K562 (cell line): Measurements from ENCODE around the gene FYTTD1. TPM values are rescaled to one million over a fixed set of nuclear protein-coding genes. Genes with fewer than 3 reads are reported as not detected.

Experiments used
- BHLHE40 ChIP-seq: IDR thresholded peaks from 2 replicates; pipeline ENCODE4 v1.6.1; 2011; ENCODE audit warnings: low read length, improper control_type of control experiment
- BRD4 ChIP-seq: fragments of 200-600 bp; sonication (generic); IDR thresholded peaks from 2 replicates; pipeline ENCODE4 v1.6.1; 2017; ENCODE audit warnings: inconsistent platforms
- CBX3 ChIP-seq, 2 experiments: IDR thresholded peaks; 1 replicate in 1 of 2; 2 replicates in 1 of 2; pipeline ENCODE4 v1.6.1; 2012; ENCODE audit warnings: inconsistent platforms in 2 of 2, low read length in 2 of 2, borderline replicate concordance in 1 of 2, control low read depth in 1 of 2
- CHD1 ChIP-seq: fragments of 200-600 bp; sonication (generic); IDR thresholded peaks from one replicate; pipeline ENCODE4 v1.6.1; 2012; ENCODE audit warnings: mild to moderate bottlenecking, moderate library complexity, low read length, inconsistent platforms
- ELF4 ChIP-seq: fragments of 450-650 bp; formaldehyde crosslinking; IDR thresholded peaks from 2 replicates; pipeline ENCODE4 v1.4.0; 2022; ENCODE audit warnings: missing genetic modification characterization
- ESRRA ChIP-seq: fragments of 450-650 bp; IDR thresholded peaks from 2 replicates; pipeline ENCODE4 v1.6.1; 2014; ENCODE audit warnings: low read depth, mild to moderate bottlenecking, moderate library complexity, borderline replicate concordance
- HIVEP1 ChIP-seq: fragments of 250-450 bp; sonication (Bioruptor Pico); IDR thresholded peaks from 2 replicates; pipeline ENCODE4 v1.4.0; 2020; ENCODE audit warnings: mild to moderate bottlenecking
- HSF4 ChIP-seq: fragments of 250-450 bp; sonication (Bioruptor Pico); IDR thresholded peaks from 2 replicates; pipeline ENCODE4 v2.1.2; 2022; ENCODE audit warnings: mild to moderate bottlenecking, moderate library complexity, borderline replicate concordance
- MECOM ChIP-seq: fragments of 250-450 bp; sonication (Bioruptor Pico); IDR thresholded peaks from 2 replicates; pipeline ENCODE4 v1.8.0; 2022; ENCODE audit warnings: inconsistent platforms
- MXD1 ChIP-seq: fragments of 250-450 bp; sonication (Bioruptor Pico); IDR thresholded peaks from 2 replicates; pipeline ENCODE4 v1.8.0; 2021; ENCODE audit warnings: borderline replicate concordance, mild to moderate bottlenecking, moderate library complexity; ENCODE audit not compliant: poor library complexity, severe bottlenecking
- NCOA4 ChIP-seq: fragments of 450-650 bp; IDR thresholded peaks from 2 replicates; pipeline ENCODE4 v1.6.1; 2018; ENCODE audit warnings: mild to moderate bottlenecking; ENCODE audit not compliant: partially characterized antibody
- OTX1 ChIP-seq: fragments of 450-650 bp; formaldehyde crosslinking; IDR thresholded peaks from 2 replicates; pipeline ENCODE4 v1.4.0; 2022; ENCODE audit warnings: mild to moderate bottlenecking
- PCBP1 ChIP-seq: fragments of 200-400 bp; formaldehyde crosslinking; IDR thresholded peaks from 2 replicates; pipeline ENCODE4 v1.6.1; 2018; ENCODE audit warnings: mild to moderate bottlenecking, low read depth, low read length; ENCODE audit not compliant: poor library complexity, severe bottlenecking
- REST ChIP-seq, 2 experiments: fragments of 450-650 bp; formaldehyde crosslinking in 1 of 2; IDR thresholded peaks; 2 replicates each; pipeline versions ENCODE4 v1.4.0 to v1.6.1; 2014 to 2020; ENCODE audit warnings: mild to moderate bottlenecking in 2 of 2, borderline replicate concordance in 1 of 2, low read depth in 1 of 2
- SMARCA4 ChIP-seq: fragments of 450-650 bp; IDR thresholded peaks from 2 replicates; pipeline ENCODE4 v1.6.1; 2016
- ZBTB1 ChIP-seq: sonication (generic); formaldehyde crosslinking; IDR thresholded peaks from 2 replicates; pipeline ENCODE4 v1.8.1; 2023; ENCODE audit warnings: missing genetic modification reagents, low read depth, mild to moderate bottlenecking, borderline replicate concordance
- ZFP36 ChIP-seq: fragments of 150-350 bp; IDR thresholded peaks from 2 replicates; pipeline ENCODE4 v1.6.1; 2018; ENCODE audit warnings: low read length, low read depth; ENCODE audit not compliant: partially characterized antibody
- ZNF589 ChIP-seq: fragments of 200-800 bp; sonication (Bioruptor generic); IDR thresholded peaks from 2 replicates; pipeline ENCODE4 v1.6.1; 2016; ENCODE audit warnings: low read depth, missing genetic modification characterization, missing compliant biosample characterization
- ZNF699 ChIP-seq: fragments of 250-450 bp; sonication (Bioruptor Pico); IDR thresholded peaks from 2 replicates; pipeline ENCODE4 v1.8.0; 2021; ENCODE audit warnings: mild to moderate bottlenecking, moderate library complexity; ENCODE audit not compliant: insufficient replicate concordance
- ZZZ3 ChIP-seq: fragments of 450-650 bp; IDR thresholded peaks from 2 replicates; pipeline ENCODE4 v1.6.1; 2016; ENCODE audit warnings: antibody characterized with exemption, mild to moderate bottlenecking, moderate library complexity
- polyA plus RNA-seq, 8 experiments: library from polyadenylated mRNA; depleted of rRNA in 4 of 8; stranded (reverse) in 5 of 8; unstranded in 3 of 8; fragments of >200 nt; fragmentation: Nextera tagmentation in 2 of 8; fragmentation: Illumina TruSeq in 1 of 8; extraction: Ambion mirVana in 2 of 8; extraction: Trizol in 1 of 8; gene quantifications; 2 replicates each; pipeline versions ENCODE4 v1.2.1 to v1.2.3, GENCODE V29; 2011 to 2014; ENCODE audit warnings: inconsistent platforms in 1 of 8, missing spikeins in 1 of 8
- total RNA-seq, 7 experiments: library from RNA; depleted of rRNA in 6 of 7; stranded (reverse); fragments of >200 nt in 6 of 7; fragmentation: Illumina TruSeq in 2 of 7; extraction: Trizol in 2 of 7; gene quantifications; 2 replicates each; pipeline versions ENCODE4 v1.2.1 to v1.2.3, GENCODE V29; 2011 to 2021; ENCODE audit warnings: low replicate concordance in 1 of 7

Gene FYTTD1
- total and polyA plus RNA-seq, 9 of the 15 experiments (the other 6 are each of a cell fraction or from before 2014, with no cell fraction given) = 35.7 to 106 (median 76.3) TPM

GRCh38 chr3:197791113-197791891 lies 41.6 kb downstream of the FYTTD1 start, which contains the start of gene LRCH3 (continued):
- TF ChIP-seq OTX1 (CRISPR knock-in tag) = no peak
- peak; percentile 85 for TF ChIP-seq PCBP1
- no peak for TF ChIP-seq ZFP36
- TF ChIP-seq ZNF589 = no peak
- peak; percentile 21; the same call in 1 of the 2 replicates for TF ChIP-seq BHLHE40
- no peak for TF ChIP-seq ELF4 (CRISPR knock-in tag)
- no peak for TF ChIP-seq ZNF699
- 0 out of 3 replicates have a peak, but pooled peaks of 1 of the 2 experiments have one; percentile 30 for TF ChIP-seq CBX3 (IDR thresholded peaks at IDR 0.05; ENCODE audit: borderline replicate concordance in 1 of 2, low read length in 2 of 2)
- TF ChIP-seq MECOM (CRISPR knock-in tag) = no peak
- TF ChIP-seq HIVEP1 = no peak
- TF ChIP-seq MXD1 (CRISPR knock-in tag) = no peak
- no peak for TF ChIP-seq ZZZ3
- TF ChIP-seq HSF4 (CRISPR knock-in tag) = no peak
- TF ChIP-seq CHD1 = peak; percentile 84
- TF ChIP-seq ZBTB1 (CRISPR knock-in tag) = peak; percentile 54; the same call in 1 of the 2 replicates
- no peak for TF ChIP-seq NCOA4
- 0 out of 2 replicates have a peak, but pooled peaks have one; percentile 29 for TF ChIP-seq ESRRA
- TF ChIP-seq SMARCA4 = no peak
- no peak for TF ChIP-seq BRD4
- TF ChIP-seq REST (IDR thresholded peaks at IDR 0.05; ENCODE audit: borderline replicate concordance) = no peak
- peak; percentile 60; the same call in 1 of the 2 replicates for TF ChIP-seq REST (CRISPR knock-in tag; IDR thresholded peaks at IDR 0.05; ENCODE audit: low read depth)
